ENCODE results near the gene ANTKMT. TPM values are rescaled to one million over a fixed set of nuclear protein-coding genes. Genes with fewer than 3 reads are reported as not detected.
A peak's percentile ranks its signal among the peaks of the same experiment; 100 is the strongest.

ANTKMT gene
- total RNA-seq, 2 experiments from 2014 or later: 8.1 TPM

GRCh38 chr16:766008-766819 lies 45.3 kb downstream of the ANTKMT start:
- Mint-ChIP-seq H3K36me3 (ENCODE audit: low read depth) (no peaks in the 10 kb centered on the region), H3K27ac (no peak overlapping the region), H3K4me3 (no peak overlapping the region), H3K27me3 (no peaks in the 10 kb centered on the region), H3K4me1 (ENCODE audit: low read depth) (no peaks in the 10 kb centered on the region), H3K9me3 (no peaks in the 10 kb centered on the region)
- no peak for TF ChIP-seq CTCF (IDR thresholded peaks at IDR 0.05)
- H3K27me3 ChIP-seq (ENCODE audit: control insufficient read depth in 1 of 2, insufficient read depth in 2 of 2, low read length in 2 of 2): peaks cover 0 to 2% of the 10 kb centered on the region in 2 experiments
- no peak for ATAC-seq (ENCODE audit: poor library complexity)
- no peaks in the 10 kb centered on the region for H3K36me3 ChIP-seq (ENCODE audit: insufficient read depth, low read length)
- no peak overlapping the region for H3K4me3 ChIP-seq (ENCODE audit: low read length)
- ChIA-PET CTCF (no interaction called here), POLR2A (no interaction called here)
- no peaks in the 10 kb centered on the region for H3K9me3 ChIP-seq (ENCODE audit: control insufficient read depth in 1 of 2, insufficient read depth in 1 of 2, low read length in 2 of 2)
- DNase-seq: peak in 2 of 14 experiments; percentile 3 to 17
- intact Hi-C loops (cut with DNase I, micrococcal nuclease): no loop called here
- no peaks in the 10 kb centered on the region for H3K4me1 ChIP-seq (ENCODE audit: insufficient read depth, low read length)
- no peak overlapping the region for H3K27ac ChIP-seq (ENCODE audit: low read depth in 1 of 2, low read length in 2 of 2)

- H3K4me1 ChIP-seq (ENCODE audit: insufficient read depth, low read length): no peaks in the 10 kb centered on the region
- Mint-ChIP-seq H3K27me3 (no peaks in the 10 kb centered on the region), H3K4me1 (ENCODE audit: low read depth) (no peaks in the 10 kb centered on the region), H3K9me3 (no peaks in the 10 kb centered on the region), H3K27ac (no peak overlapping the region), H3K4me3 (no peak overlapping the region), H3K36me3 (ENCODE audit: low read depth) (no peaks in the 10 kb centered on the region)
- DNase-seq: peak in 2 of 14 experiments; percentile 4 to 19
- no peak for ATAC-seq (ENCODE audit: poor library complexity)
- peaks cover 0 to 2% of the 10 kb centered on the region in 2 experiments for H3K27me3 ChIP-seq (ENCODE audit: control insufficient read depth in 1 of 2, insufficient read depth in 2 of 2, low read length in 2 of 2)
- intact Hi-C loops (cut with DNase I, micrococcal nuclease): no loop called here
- CTCF ChIA-PET: no interaction called here
- no peaks in the 10 kb centered on the region for H3K9me3 ChIP-seq (ENCODE audit: control insufficient read depth in 1 of 2, insufficient read depth in 1 of 2, low read length in 2 of 2)
- no peak overlapping the region for H3K4me3 ChIP-seq (ENCODE audit: low read length)
- POLR2A ChIA-PET: no interaction called here
- no peak overlapping the region for H3K27ac ChIP-seq (ENCODE audit: low read depth in 1 of 2, low read length in 2 of 2)
- no peak for TF ChIP-seq CTCF (IDR thresholded peaks at IDR 0.05)
- no peaks in the 10 kb centered on the region for H3K36me3 ChIP-seq (ENCODE audit: insufficient read depth, low read length)
Measured at GRCh38 chr16:766820-767640, 46.1 kb downstream of the ANTKMT start.

- no peak for ATAC-seq (ENCODE audit: poor library complexity)
- no peaks in the 10 kb centered on the region for H3K4me1 Mint-ChIP-seq (ENCODE audit: low read depth)
- no peaks in the 10 kb centered on the region for H3K27me3 Mint-ChIP-seq
- CTCF ChIA-PET: no interaction called here
- Histone ChIP-seq H3K27ac (ENCODE audit: low read depth in 1 of 2, low read length in 2 of 2) (no peak overlapping the region), H3K27me3 (ENCODE audit: control insufficient read depth in 1 of 2, insufficient read depth in 2 of 2, low read length in 2 of 2) (peaks cover 0 to 2% of the 10 kb centered on the region in 2 experiments), H3K9me3 (ENCODE audit: control insufficient read depth in 1 of 2, insufficient read depth in 1 of 2, low read length in 2 of 2) (no peaks in the 10 kb centered on the region), H3K4me1 (ENCODE audit: insufficient read depth, low read length) (no peaks in the 10 kb centered on the region), H3K4me3 (ENCODE audit: low read length) (no peak overlapping the region), H3K36me3 (ENCODE audit: insufficient read depth, low read length) (no peaks in the 10 kb centered on the region)
- TF ChIP-seq CTCF (IDR thresholded peaks at IDR 0.05): no peak
- H3K4me3 Mint-ChIP-seq: no peak overlapping the region
- peak in 1 of 14 experiments; percentile 16 for DNase-seq
- no peaks in the 10 kb centered on the region for H3K36me3 Mint-ChIP-seq (ENCODE audit: low read depth)
- intact Hi-C loops (cut with DNase I, micrococcal nuclease): no loop called here
- POLR2A ChIA-PET: no interaction called here
- no peaks in the 10 kb centered on the region for H3K9me3 Mint-ChIP-seq
- no peak overlapping the region for H3K27ac Mint-ChIP-seq
Measured at GRCh38 chr16:767743-768235, 46.8 kb downstream of the ANTKMT start.
